ENCODE results near the gene MIS12. TPM values are rescaled to one million over a fixed set of nuclear protein-coding genes. Genes with fewer than 3 reads are reported as not detected.

Gene MIS12
- total RNA-seq, 4 donors from 2014 or later, result 5.6 to 39.2 (median 13.4) TPM

DNA sequence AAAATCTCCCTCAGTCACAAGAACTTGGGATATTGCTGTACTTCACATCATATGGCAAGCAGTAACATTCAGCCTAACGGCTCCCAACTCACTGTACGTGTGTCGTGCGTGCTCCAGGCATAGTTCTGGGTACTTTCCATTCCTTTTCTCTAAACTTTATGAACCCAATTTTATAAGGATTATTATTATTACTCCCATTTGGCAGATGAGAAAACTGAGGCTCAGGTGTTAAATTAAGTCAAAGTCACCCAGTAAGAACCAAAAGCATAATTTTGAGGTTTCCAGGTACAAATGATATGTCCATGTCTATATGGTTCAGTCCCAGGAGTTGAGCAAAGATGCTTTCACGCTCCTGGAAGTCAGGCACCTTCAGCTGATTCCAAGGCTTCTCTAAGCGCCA, 42.6 kb upstream of the MIS12 start:
- TF ChIP-seq POLR2A (IDR thresholded peaks at IDR 0.05), result no peak
- TF ChIP-seq, protein P1, sequence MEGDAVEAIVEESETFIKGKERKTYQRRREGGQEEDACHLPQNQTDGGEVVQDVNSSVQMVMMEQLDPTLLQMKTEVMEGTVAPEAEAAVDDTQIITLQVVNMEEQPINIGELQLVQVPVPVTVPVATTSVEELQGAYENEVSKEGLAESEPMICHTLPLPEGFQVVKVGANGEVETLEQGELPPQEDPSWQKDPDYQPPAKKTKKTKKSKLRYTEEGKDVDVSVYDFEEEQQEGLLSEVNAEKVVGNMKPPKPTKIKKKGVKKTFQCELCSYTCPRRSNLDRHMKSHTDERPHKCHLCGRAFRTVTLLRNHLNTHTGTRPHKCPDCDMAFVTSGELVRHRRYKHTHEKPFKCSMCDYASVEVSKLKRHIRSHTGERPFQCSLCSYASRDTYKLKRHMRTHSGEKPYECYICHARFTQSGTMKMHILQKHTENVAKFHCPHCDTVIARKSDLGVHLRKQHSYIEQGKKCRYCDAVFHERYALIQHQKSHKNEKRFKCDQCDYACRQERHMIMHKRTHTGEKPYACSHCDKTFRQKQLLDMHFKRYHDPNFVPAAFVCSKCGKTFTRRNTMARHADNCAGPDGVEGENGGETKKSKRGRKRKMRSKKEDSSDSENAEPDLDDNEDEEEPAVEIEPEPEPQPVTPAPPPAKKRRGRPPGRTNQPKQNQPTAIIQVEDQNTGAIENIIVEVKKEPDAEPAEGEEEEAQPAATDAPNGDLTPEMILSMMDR (IDR thresholded peaks at IDR 0.05), result no peak
- Histone ChIP-seq H3K9me3 (no peaks in the 10 kb centered on the region), H3K4me3 (no peak overlapping the region), H3K4me1 (no peaks in the 10 kb centered on the region), H3K36me3 (no peaks in the 10 kb centered on the region), H3K27me3 (no peaks in the 10 kb centered on the region), H3K27ac (no peak overlapping the region)
- intact Hi-C loops (cut with DNase I; ENCODE audit: low total_unique reads), result no loop called here
- no peak for DNase-seq

DNA sequence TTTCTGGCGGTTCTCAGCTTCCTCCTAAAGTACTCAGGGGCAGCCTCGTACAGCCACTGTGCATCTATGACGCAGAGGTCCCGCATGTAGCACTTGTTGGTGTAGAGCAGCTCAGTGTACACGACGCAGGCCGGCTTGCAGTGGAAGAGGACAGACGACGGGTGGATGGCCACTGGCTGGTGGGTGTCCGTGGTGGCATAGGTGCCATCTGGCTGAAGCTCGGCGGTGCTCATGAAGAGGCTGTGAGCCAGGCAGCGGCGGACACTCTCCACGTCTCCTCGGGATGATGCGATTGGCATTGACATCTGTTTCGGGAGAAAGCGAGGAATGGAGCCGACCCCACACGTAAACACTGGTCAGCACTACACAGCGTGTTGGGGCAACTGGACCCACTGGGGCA, 42.2 kb upstream of the MIS12 start:
- intact Hi-C loops (cut with DNase I; ENCODE audit: low total_unique reads), result no loop called here
- no peak overlapping the region for H3K27ac ChIP-seq
- no peaks in the 10 kb centered on the region for H3K4me1 ChIP-seq
- no peaks in the 10 kb centered on the region for H3K36me3 ChIP-seq
- H3K4me3 ChIP-seq, result no peak overlapping the region
- H3K9me3 ChIP-seq, result no peaks in the 10 kb centered on the region
- no peak for DNase-seq
- TF ChIP-seq, protein P1 (IDR thresholded peaks at IDR 0.05), result no peak
- TF ChIP-seq POLR2A (IDR thresholded peaks at IDR 0.05), result no peak
- H3K27me3 ChIP-seq, result no peaks in the 10 kb centered on the region

DNA sequence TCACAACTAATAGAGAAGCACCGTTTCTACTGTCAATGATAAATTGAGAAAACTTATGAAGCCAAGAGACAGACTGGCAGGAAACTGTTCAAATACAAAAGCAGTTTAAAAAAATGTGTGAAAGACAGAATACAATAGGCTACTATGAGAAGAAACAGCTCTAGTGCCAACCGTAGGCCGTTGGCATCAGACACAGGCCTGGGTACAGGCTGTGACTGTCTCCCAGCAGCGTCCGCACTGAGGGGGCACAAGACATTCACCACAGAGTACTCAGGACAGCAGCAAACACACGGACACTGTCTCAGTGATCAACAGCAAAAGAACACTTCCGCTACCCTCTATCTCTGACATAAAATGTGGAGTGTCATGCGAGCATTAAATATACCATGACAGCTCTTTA, 39.6 kb upstream of the MIS12 start:
- Histone ChIP-seq H3K27ac (no peak overlapping the region), H3K36me3 (no peaks in the 10 kb centered on the region), H3K4me1 (no peaks in the 10 kb centered on the region), H3K27me3 (no peaks in the 10 kb centered on the region), H3K4me3 (no peak overlapping the region), H3K9me3 (no peaks in the 10 kb centered on the region)
- intact Hi-C loops (cut with DNase I; ENCODE audit: low total_unique reads), result no loop called here
- no peak for DNase-seq
- no peak for TF ChIP-seq POLR2A (IDR thresholded peaks at IDR 0.05)
- TF ChIP-seq, protein P1 (IDR thresholded peaks at IDR 0.05), result no peak

DNA sequence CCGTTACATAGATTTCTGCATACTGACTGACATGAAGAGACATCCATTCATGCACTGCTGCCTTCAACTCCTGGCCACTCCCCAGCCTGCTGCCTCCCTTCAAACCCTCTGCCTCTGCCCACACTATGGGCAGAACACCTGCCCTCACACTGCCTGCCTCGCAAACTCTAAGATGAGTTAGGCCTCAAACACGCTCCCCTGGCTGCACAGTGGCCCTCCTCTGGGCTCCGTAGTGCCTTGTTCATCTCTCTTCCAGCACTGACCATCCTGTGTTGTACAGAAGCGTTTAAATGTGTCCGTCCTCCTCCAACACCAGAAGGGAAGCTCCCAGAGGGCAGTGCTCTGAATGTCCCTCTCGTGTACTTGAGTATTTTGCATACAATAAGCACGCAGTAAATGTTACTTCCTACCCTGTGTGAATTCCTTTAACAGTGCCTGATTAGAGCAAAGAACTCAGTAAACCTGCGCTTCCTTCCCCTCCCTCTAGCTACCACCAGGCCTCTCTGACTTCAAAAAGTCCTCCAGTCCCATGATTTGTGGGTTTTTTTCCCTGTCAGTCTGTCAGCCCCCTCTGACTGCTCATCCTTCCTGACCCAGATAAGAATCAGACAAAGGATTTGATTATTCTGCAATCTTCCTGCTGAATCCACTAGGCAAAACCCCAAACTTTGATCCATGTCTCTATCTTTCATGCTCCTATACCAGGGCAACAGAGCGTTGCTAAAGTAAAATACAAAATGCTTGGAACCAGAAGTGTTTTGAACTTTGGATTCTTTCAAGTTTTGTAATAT, 21.5 kb upstream of the MIS12 start:
- Histone ChIP-seq H3K9me3 (no peaks in the 10 kb centered on the region), H3K27ac (no peak overlapping the region), H3K4me3 (no peak overlapping the region), H3K27me3 (no peaks in the 10 kb centered on the region), H3K36me3 (no peaks in the 10 kb centered on the region), H3K4me1 (peaks cover 10 to 12% of the 10 kb centered on the region in 2 donors)
- intact Hi-C loops (cut with DNase I; ENCODE audit: low total_unique reads), result no loop called here
- no peak for DNase-seq
- no peak for TF ChIP-seq POLR2A (IDR thresholded peaks at IDR 0.05)
- TF ChIP-seq, protein P1 (IDR thresholded peaks at IDR 0.05), result no peak

DNA sequence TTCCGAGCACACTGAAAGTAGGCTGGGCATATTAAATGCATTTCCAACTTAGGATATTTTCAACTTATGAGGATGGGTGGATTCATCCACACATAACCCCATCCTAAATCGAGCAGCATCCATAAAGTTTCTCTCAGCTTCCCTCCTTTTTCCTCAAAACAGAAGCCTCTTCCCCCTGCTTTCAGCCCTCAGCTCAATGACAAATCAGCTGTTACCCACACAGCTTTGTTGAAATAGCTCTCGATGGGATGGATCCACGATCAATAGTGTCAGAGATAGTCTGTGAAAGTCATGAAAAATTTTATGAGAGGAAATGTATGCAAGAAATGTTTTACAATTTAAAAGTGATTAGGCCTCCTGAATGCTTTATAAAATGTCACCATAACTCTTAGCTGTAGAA, 20.1 kb upstream of the MIS12 start:
- Histone ChIP-seq H3K27me3 (no peaks in the 10 kb centered on the region), H3K9me3 (no peaks in the 10 kb centered on the region), H3K4me3 (no peak overlapping the region), H3K4me1 (peaks cover 10 to 12% of the 10 kb centered on the region in 2 donors), H3K27ac (no peak overlapping the region), H3K36me3 (no peaks in the 10 kb centered on the region)
- TF ChIP-seq, protein P1 (IDR thresholded peaks at IDR 0.05), result no peak
- no peak for TF ChIP-seq POLR2A (IDR thresholded peaks at IDR 0.05)
- intact Hi-C loops (cut with DNase I; ENCODE audit: low total_unique reads), result no loop called here
- no peak for DNase-seq
